Tibial nerve (tissue), 4 donors: Measurements from ENCODE around the gene FLOT2.

ENCODE experiments used
- EP300 ChIP-seq, 2 donors: sonication (generic); formaldehyde crosslinking; IDR thresholded peaks; one replicate each; pipeline ENCODE4 v1.6.1; 2017; ENCODE audit warnings: antibody characterized with exemption in 2 of 2, mild to moderate bottlenecking in 1 of 2
- POLR2A ChIP-seq, 2 donors: fragments of 450-650 bp; IDR thresholded peaks; one replicate each; pipeline ENCODE4 v1.6.1; 2017; ENCODE audit warnings: antibody characterized with exemption in 2 of 2, mild to moderate bottlenecking in 2 of 2, moderate library complexity in 2 of 2
- TF ChIP-seq, protein P1 (sequence below), 5 experiments: fragments of 200-600 bp in 3 of 5; fragments of 450-650 bp in 2 of 5; sonication (generic) in 3 of 5; IDR thresholded peaks; one replicate each; pipeline ENCODE4 v1.5.1; 2016 to 2019; ENCODE audit warnings: antibody characterized with exemption in 5 of 5, mild to moderate bottlenecking in 3 of 5, moderate library complexity in 2 of 5

- TF ChIP-seq EP300 (IDR thresholded peaks at IDR 0.05) (no peak), POLR2A (IDR thresholded peaks at IDR 0.05) (no peak)
- TF ChIP-seq, protein P1, sequence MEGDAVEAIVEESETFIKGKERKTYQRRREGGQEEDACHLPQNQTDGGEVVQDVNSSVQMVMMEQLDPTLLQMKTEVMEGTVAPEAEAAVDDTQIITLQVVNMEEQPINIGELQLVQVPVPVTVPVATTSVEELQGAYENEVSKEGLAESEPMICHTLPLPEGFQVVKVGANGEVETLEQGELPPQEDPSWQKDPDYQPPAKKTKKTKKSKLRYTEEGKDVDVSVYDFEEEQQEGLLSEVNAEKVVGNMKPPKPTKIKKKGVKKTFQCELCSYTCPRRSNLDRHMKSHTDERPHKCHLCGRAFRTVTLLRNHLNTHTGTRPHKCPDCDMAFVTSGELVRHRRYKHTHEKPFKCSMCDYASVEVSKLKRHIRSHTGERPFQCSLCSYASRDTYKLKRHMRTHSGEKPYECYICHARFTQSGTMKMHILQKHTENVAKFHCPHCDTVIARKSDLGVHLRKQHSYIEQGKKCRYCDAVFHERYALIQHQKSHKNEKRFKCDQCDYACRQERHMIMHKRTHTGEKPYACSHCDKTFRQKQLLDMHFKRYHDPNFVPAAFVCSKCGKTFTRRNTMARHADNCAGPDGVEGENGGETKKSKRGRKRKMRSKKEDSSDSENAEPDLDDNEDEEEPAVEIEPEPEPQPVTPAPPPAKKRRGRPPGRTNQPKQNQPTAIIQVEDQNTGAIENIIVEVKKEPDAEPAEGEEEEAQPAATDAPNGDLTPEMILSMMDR (IDR thresholded peaks at IDR 0.05): no peak
Measured at GRCh38 chr17:28875848-28876550, 21.5 kb downstream of the FLOT2 start.
